H1 (cell line): Measurements from ENCODE around the gene PIAS2. TPM values are rescaled to one million over a fixed set of nuclear protein-coding genes. Genes with fewer than 3 reads are reported as not detected.

Experiments
- SRF ChIP-seq: IDR thresholded peaks from 2 replicates; pipeline ENCODE4 v1.6.1; 2011; ENCODE audit warnings: mild to moderate bottlenecking, low read depth, low read length, moderate library complexity
- polyA plus RNA-seq, 7 experiments: library from polyadenylated mRNA; depleted of rRNA in 3 of 7; stranded (reverse) in 5 of 7; unstranded in 2 of 7; fragments of >200 nt in 5 of 7; fragments of 200-250 nt in 2 of 7; gene quantifications; 1 replicate in 5 of 7; 2 replicates in 1 of 7; 4 replicates in 1 of 7; pipeline versions ENCODE4 v1.2.1 to v1.2.3, GENCODE V29; 2011 to 2013; ENCODE audit warnings: missing spikeins in 2 of 7, mixed read lengths in 2 of 7
- total RNA-seq: library from RNA; stranded (reverse); fragmentation: NEBNext Ultra II Directional; extraction: Animal tissue kit (Norgen Biotek cat#: 25700); gene quantifications from 2 replicates; pipeline ENCODE4 v1.2.1, GENCODE V29; 2021

PIAS2 gene
- total and polyA plus RNA-seq, 2 of the 8 experiments (the other 6 are each of a cell fraction or from before 2014, with no cell fraction given) = 20.1 to 53.9 TPM

GRCh38 chr18:46867367-46868143 is 49.8 kb downstream of the PIAS2 start (continued):
- TF ChIP-seq SRF = no peak
